ENCODE measurements around the gene CCHCR1.
"Not testable (repeated sequence)": the region's sequence is repeated elsewhere in the genome, so short reads cannot be mapped to it uniquely, and the experiment has no call there.

CCHCR1 gene

GRCh38 chr6:31187780-31188194 is 30.2 kb upstream of the CCHCR1 start:
- Histone ChIP-seq H3K4me1 (ENCODE audit: low read length) (peaks cover 37% of the 10 kb centered on the region), H3K9ac (ENCODE audit: low read length) (no peak overlapping the region), H3K79me2 (ENCODE audit: low read length) (peaks cover 36% of the 10 kb centered on the region), H3K27ac (ENCODE audit: low read length) (peak overlapping the region; percentile 99), H3K27me3 (ENCODE audit: low read depth, low read length) (no peaks in the 10 kb centered on the region), H3K4me3 (ENCODE audit: low read length) (no peak overlapping the region), H4K20me1 (ENCODE audit: insufficient read depth, low read length) (no peaks in the 10 kb centered on the region), H2AFZ (ENCODE audit: low read depth, low read length) (no peak overlapping the region), H3K36me3 (replicated peaks; ENCODE audit: low read depth, low read length) (no peaks in the 10 kb centered on the region), H3K4me2 (ENCODE audit: low read length) (peak overlapping the region; percentile 92), H3K9me3 (ENCODE audit: insufficient read depth, low read length) (no peaks in the 10 kb centered on the region)
- TF ChIP-seq CTCF (IDR thresholded peaks at IDR 0.05; ENCODE audit: low read depth, low read length) (no peak), EZH2phosphoT487 (IDR thresholded peaks at IDR 0.05; ENCODE audit: low read depth) (no peak)

GRCh38 chr6:31186052-31186734 is 28.6 kb upstream of the CCHCR1 start:
- Histone ChIP-seq H3K36me3 (replicated peaks; ENCODE audit: low read depth, low read length) (no peaks in the 10 kb centered on the region), H3K9ac (ENCODE audit: low read length) (peak overlapping the region; percentile 99), H3K4me2 (ENCODE audit: low read length) (peak overlapping the region; percentile 92), H2AFZ (ENCODE audit: low read depth, low read length) (no peak overlapping the region), H4K20me1 (ENCODE audit: insufficient read depth, low read length) (no peaks in the 10 kb centered on the region), H3K4me1 (ENCODE audit: low read length) (peaks cover 38% of the 10 kb centered on the region), H3K9me3 (ENCODE audit: insufficient read depth, low read length) (no peaks in the 10 kb centered on the region), H3K4me3 (ENCODE audit: low read length) (peak overlapping the region; percentile 92), H3K27me3 (ENCODE audit: low read depth, low read length) (no peaks in the 10 kb centered on the region), H3K79me2 (ENCODE audit: low read length) (peaks cover 52% of the 10 kb centered on the region), H3K27ac (ENCODE audit: low read length) (peak overlapping the region; percentile 99)
- no peak for TF ChIP-seq EZH2phosphoT487 (IDR thresholded peaks at IDR 0.05; ENCODE audit: low read depth)
- no peak for TF ChIP-seq CTCF (IDR thresholded peaks at IDR 0.05; ENCODE audit: low read depth, low read length)

GRCh38 chr6:31185695-31186051 is 28.1 kb upstream of the CCHCR1 start:
- H3K4me1 ChIP-seq (ENCODE audit: low read length): peaks cover 36% of the 10 kb centered on the region
- peak overlapping the region; percentile 99 for H3K27ac ChIP-seq (ENCODE audit: low read length)
- H3K4me3 ChIP-seq (ENCODE audit: low read length): peak overlapping the region; percentile 92
- H3K9me3 ChIP-seq (ENCODE audit: insufficient read depth, low read length); H2AFZ ChIP-seq (ENCODE audit: low read depth, low read length); H3K36me3 ChIP-seq (replicated peaks; ENCODE audit: low read depth, low read length); H3K27me3 ChIP-seq (ENCODE audit: low read depth, low read length); H4K20me1 ChIP-seq (ENCODE audit: insufficient read depth, low read length): not testable (repeated sequence)
- H3K4me2 ChIP-seq (ENCODE audit: low read length): peak overlapping the region; percentile 92
- peaks cover 57% of the 10 kb centered on the region for H3K79me2 ChIP-seq (ENCODE audit: low read length)
- H3K9ac ChIP-seq (ENCODE audit: low read length): peak overlapping the region; percentile 99

GRCh38 chr6:31183859-31184258 is 26.3 kb upstream of the CCHCR1 start:
- H2AFZ ChIP-seq (ENCODE audit: low read depth, low read length); H3K36me3 ChIP-seq (replicated peaks; ENCODE audit: low read depth, low read length); H3K9me3 ChIP-seq (ENCODE audit: insufficient read depth, low read length); H4K20me1 ChIP-seq (ENCODE audit: insufficient read depth, low read length); H3K27me3 ChIP-seq (ENCODE audit: low read depth, low read length): not testable (repeated sequence)
- peaks cover 42% of the 10 kb centered on the region for H3K4me1 ChIP-seq (ENCODE audit: low read length)
- peaks cover 74% of the 10 kb centered on the region for H3K79me2 ChIP-seq (ENCODE audit: low read length)
- H3K4me2 ChIP-seq (ENCODE audit: low read length): peak overlapping the region; percentile 79
- peak overlapping the region; percentile 92 for H3K4me3 ChIP-seq (ENCODE audit: low read length)
- H3K27ac ChIP-seq (ENCODE audit: low read length): peak overlapping the region; percentile 54
- H3K9ac ChIP-seq (ENCODE audit: low read length): peak overlapping the region; percentile 99

GRCh38 chr6:31183287-31183686 is 25.7 kb upstream of the CCHCR1 start:
- peaks cover 48% of the 10 kb centered on the region for H3K4me1 ChIP-seq (ENCODE audit: low read length)
- not testable (repeated sequence) for H3K27me3 ChIP-seq (ENCODE audit: low read depth, low read length); H2AFZ ChIP-seq (ENCODE audit: low read depth, low read length); H3K36me3 ChIP-seq (replicated peaks; ENCODE audit: low read depth, low read length); H3K9me3 ChIP-seq (ENCODE audit: insufficient read depth, low read length)
- H3K27ac ChIP-seq (ENCODE audit: low read length): peak overlapping the region; percentile 54; the same call in 1 of the 2 replicates
- H3K4me2 ChIP-seq (ENCODE audit: low read length): peak overlapping the region; percentile 79
- H3K4me3 ChIP-seq (ENCODE audit: low read length): peak overlapping the region; percentile 92
- peaks cover 11% of the 10 kb centered on the region; the same call in 1 of the 2 replicates for H4K20me1 ChIP-seq (ENCODE audit: insufficient read depth, low read length)
- peak overlapping the region; percentile 99; the same call in 1 of the 2 replicates for H3K9ac ChIP-seq (ENCODE audit: low read length)
- peaks cover 80% of the 10 kb centered on the region for H3K79me2 ChIP-seq (ENCODE audit: low read length)

Measured in OCI-LY3 (cell line).